ENCODE data around the gene ANKRD30BL.
"Not testable (repeated sequence)": the region's sequence is repeated elsewhere in the genome, so short reads cannot be mapped to it uniquely, and the experiment has no call there.

The ANKRD30BL gene

DNA sequence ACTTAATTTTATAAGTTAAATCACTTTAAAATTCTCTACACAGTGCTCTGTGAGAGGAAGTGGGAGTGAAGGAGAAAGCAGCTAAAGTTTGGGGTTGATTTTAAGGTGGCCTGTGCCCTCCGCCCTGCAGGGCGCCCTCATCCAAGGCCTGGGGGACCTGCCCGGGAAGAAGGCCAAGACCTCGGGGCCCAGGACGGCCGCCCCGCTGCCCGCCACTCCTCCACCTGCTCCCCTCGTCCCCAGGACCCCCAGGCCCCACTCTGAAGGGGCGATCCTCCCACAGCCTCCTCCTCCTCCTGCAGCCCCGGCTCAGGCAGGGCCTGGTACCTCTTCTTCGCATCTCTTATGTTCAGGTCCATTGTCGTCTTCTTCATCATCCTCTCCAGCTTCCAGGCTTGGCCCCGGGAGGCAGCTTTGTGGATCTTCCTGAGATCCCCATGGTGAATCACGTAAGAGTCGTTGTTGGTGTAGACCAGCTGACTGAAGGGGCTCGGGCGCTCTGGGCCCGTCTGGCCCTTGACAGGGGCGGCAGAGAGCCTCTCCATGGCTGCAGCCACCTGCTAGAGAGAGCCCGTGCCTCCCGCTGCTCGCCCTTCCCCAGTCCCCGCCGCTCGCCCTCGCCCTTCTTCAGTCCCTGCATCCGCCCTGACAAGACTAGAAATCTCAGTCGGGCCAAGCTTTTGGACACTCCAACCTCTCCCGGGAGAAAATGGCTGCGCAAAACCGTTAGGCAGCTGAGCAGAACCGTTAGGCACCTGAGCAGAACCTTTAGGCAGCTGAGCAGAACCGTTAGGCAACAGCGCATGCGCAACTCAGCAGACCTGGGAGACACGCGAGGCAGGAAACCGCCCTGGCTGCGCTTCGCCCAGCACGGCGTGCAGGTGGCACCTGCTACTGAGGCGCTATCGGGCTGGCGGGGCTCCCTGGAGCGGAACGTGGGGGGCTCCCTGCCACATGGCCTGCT, at the start of gene ANKRD30BL:
TSS of gene ANKRD30BL (minus strand) at position 792 of the 964 bp plus-strand sequence. CDS start at position 545, 247 bp downstream.
- DNase-seq = not testable (repeated sequence)

- not testable (repeated sequence) for DNase-seq
Observed at GRCh38 chr2:132202866-132203265, 41.1 kb upstream of the ANKRD30BL start.

- DNase-seq = not testable (repeated sequence)
Observed at GRCh38 chr2:132192854-132193253, 31.1 kb upstream of the ANKRD30BL start.

GRCh38 chr2:132167100-132167499, 5.3 kb upstream of the ANKRD30BL start:
- not testable (repeated sequence) for DNase-seq

DNA sequence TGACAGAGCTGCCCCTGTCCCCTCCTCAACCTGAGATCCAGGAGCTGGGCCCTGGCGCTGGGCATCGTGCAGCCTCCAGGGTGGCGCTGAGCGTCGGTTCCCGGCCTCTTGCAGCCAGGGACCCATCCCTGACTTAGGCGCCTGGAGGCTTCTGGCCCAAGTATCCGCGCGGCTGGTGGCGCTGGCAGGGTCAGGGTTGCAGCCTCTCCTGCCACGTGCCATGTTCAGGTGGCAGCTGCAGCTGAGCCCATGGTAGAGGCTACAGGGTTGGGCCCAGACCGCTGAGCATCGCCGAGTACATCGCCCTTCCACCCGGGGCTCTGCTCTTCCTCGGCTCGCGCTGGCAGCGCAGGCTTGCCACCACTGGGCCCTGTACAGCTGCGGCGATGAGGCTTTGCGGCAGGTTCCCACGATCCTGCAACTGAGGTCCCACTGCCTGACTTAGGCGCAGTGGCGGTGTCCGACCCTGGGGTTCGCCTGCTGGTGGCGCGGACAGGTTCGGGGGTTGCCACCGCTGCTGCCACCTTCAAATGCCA, 441 bp upstream of the ANKRD30BL start:
- DNase-seq = not testable (repeated sequence)

DNA sequence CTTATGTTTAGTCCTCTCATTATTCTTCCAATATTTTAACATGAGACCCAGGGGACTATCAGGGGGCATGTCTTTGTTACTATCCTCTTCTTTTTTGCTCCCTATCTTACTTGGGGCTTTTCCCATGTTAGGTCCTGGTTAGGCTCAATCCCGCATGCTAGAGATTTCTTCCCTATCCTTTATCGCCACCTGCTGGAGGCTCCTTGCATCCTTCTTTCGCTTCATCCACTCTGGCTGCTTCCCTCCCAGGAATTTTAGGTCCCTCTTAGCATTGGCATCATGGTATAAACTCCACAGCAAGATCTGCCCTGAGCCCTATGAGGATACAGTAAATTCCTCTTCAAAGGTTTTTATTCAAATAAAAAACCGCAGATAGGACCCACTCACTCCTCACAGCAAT, 15.0 kb downstream of the ANKRD30BL start:
- not testable (repeated sequence) for DNase-seq

Data from NCI-H446 treated with DMSO at 0.1 percent for 48 hours (cell line).